GM12892 (cell line): ENCODE measurements around the gene STT3A.

Experiments used
- DNase-seq: peaks from one replicate; pipeline ENCODE4 v3.0.0; 2011; ENCODE audit not compliant: insufficient read length
- FAIRE-seq: peaks from 2 replicates; lab custom pipeline; 2011; peaks lifted over from hg19 to GRCh38; lab: Jason Lieb, UNC
- POLR2A ChIP-seq: IDR thresholded peaks from 2 replicates; pipeline ENCODE4 v1.6.1; 2011; ENCODE audit warnings: low read depth, low read length, control low read depth
- POLR2AphosphoS5 ChIP-seq: IDR thresholded peaks from 2 replicates; pipeline ENCODE4 v1.6.1; 2011; ENCODE audit warnings: low read depth, low read length, control low read depth
- TAF1 ChIP-seq: IDR thresholded peaks from 2 replicates; pipeline ENCODE4 v1.6.1; 2011; ENCODE audit warnings: low read depth, mild to moderate bottlenecking, control low read depth, low read length, borderline replicate concordance

STT3A gene

GRCh38 chr11:125624756-125625213, 32.1 kb downstream of the STT3A start, which contains the start of gene CHEK1:
Gene CHEK1 (plus strand): TSS chr11:125625163. CDS start chr11:125626769, 1,606 bp downstream.
- FAIRE-seq, result no peak
- no peak for TF ChIP-seq POLR2A
- no peak for TF ChIP-seq TAF1
- TF ChIP-seq POLR2AphosphoS5, result no peak
- no peak for DNase-seq

DNA sequence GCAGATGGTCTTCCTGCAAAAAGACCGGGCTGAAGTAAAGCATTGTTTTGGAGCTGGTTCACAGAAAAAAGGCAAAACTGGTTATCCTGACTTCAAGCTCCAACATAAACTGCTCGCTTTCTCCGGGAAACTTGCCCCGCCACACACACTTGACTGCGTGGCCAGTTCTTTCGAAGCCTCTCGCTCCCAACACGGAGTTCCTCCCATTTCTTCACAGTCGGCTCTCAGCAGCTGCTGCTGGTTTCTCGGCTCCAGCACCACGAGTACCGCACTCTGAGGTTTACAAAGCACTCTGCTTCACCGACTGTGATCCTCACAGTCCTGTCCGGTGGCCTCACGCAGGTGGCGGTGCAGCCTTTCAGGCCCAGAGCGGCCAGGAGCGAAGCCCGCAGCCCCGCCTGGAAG, 32.6 kb downstream of the STT3A start:
- FAIRE-seq (no peak), DNase-seq (no peak)
- TF ChIP-seq POLR2AphosphoS5, result no peak
- TF ChIP-seq TAF1, result no peak

DNA sequence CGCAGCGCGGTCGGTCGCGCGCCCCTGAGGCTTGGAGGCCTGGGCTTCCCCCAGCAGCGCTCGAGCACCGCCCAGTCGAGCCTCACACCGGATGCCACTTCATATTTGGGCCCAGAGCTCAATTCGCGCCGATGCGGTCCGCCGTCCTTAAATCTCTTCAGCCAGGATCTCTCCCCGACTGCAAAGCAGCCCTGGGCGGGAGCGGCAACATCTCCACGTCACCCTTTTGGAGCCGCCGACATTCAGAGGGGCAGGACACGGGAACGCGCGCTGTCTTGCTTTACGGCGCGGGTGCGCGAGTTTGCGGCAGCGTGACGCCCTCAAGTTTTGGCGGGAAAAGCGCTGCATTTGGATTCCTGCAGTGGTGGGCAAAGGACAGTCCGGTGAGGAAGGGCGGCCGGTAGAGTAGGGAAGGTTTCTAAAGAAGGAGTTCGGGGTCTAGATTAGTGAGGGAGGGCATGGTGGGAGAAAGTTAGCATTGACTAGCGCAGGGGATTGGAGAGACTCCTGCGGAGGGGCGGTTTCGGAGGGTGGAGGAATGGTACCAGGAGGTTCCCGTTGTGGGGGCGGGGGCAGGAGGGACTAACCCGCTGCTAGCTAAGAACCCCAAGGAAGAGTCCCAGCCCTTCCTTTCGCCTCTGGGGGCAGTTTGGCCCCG, 33.1 kb downstream of the STT3A start:
- peak; percentile 98 for FAIRE-seq
- TF ChIP-seq TAF1, result peak; percentile 98
- peak; percentile 84; the same call in 1 of the 2 replicates for TF ChIP-seq POLR2AphosphoS5
- TF ChIP-seq POLR2A, result peak; percentile 91

DNA sequence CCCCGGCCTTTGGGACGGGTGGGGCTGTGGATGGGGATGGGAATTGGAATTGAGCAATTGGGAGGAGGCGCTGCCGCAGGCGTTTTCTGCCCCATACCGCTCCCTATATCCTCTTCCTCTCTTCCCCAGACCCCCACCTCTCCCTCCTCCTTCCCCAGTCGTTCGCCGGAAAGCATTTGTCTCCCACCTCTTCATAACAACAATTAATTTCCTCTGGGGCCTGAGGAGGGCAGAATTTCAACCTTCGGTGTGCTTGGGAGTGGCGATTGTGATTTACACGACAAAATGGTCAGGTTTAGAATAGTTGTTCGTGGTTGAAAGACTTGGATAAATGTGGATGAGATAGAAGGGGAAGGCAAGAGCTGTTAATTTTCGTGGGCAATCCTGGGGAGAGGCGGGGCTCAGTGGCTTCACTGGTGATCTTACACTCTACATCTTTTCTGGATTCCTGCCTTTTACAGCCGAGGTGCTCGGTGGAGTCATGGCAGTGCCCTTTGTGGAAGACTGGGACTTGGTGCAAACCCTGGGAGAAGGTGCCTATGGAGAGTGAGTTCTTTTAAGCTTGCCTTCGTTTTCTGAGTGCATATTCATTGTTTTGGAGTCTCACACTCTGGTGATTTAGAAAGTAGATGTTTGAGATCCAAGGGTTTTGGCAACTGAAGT, 33.8 kb downstream of the STT3A start:
- DNase-seq (peak; percentile 12), FAIRE-seq (peak; percentile 50)
- TF ChIP-seq POLR2AphosphoS5 (no peak; the same call in none of the 2 replicates), POLR2A (no peak), TAF1 (no peak)

More for the DNA sequence above, 33.1 kb downstream of the STT3A start:
- peak; percentile 65 for DNase-seq

DNA sequence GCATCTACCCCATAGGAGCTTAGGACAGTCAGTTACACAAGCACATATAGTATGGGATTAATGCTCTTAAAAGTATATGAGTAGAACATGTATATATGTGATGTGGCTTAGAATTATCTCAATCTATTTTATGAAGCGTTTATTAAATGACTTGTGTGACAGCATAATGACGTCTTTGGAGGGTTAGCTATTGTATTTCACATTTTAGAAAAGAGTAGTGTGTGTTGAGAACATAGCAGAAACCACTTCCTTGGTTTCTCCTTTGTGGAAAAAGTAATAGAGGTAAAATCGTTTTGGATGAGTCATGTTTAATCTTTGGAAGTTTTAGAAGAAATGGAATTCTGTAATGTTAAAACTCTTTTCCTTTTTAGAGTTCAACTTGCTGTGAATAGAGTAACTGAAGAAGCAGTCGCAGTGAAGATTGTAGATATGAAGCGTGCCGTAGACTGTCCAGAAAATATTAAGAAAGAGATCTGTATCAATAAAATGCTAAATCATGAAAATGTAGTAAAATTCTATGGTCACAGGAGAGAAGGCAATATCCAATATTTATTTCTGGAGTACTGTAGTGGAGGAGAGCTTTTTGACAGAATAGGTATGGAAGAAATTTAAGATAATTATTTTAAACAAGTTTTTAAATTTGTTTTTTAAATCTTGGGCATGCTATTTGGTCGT, 34.7 kb downstream of the STT3A start:
- FAIRE-seq (no peak), DNase-seq (no peak)
- TF ChIP-seq TAF1 (no peak), POLR2A (no peak)

DNA sequence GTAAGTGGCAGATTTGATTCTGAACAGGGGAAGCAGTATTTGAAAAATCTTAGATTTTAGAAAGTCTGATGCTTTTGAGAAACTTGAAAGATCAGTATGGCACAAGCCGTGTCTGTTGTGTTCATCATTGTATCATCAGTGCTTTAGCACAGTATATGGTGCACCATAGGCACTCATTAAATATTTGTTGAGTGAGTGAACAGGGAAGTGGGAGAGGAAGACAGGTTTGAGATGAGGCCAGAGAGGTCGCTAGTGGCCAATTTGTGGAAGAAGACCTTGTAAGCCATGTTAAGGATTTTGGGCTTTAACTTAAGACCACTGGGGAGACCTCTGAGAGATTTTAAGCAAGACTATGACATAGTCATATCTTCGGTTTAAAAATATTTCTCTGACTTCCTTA, 45.2 kb downstream of the STT3A start:
- TF ChIP-seq POLR2AphosphoS5 (no peak), TAF1 (no peak), POLR2A (no peak)
- DNase-seq (no peak), FAIRE-seq (no peak)

DNA sequence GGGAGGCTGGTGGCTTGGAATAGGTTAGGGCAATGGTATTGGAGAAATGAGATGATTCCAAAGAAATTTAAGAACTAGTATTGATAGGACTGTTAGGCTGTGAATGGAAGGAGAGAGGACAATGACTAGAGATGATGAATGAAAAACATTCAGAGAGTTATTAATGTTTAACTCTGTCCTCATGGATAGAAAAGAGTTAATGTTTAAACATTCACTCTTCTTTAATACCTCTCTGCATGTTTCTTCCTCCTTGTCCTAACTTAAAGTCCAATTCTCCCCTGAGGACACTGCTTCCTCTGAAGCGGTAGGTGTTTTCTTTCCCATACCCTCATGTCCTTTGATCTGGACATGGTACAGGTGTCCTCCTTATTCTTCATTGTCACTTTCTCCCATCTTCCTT, 45.7 kb downstream of the STT3A start:
- FAIRE-seq, result peak; percentile 30
- TF ChIP-seq POLR2AphosphoS5, result no peak
- no peak for TF ChIP-seq POLR2A
- no peak for TF ChIP-seq TAF1
- no peak for DNase-seq

DNA sequence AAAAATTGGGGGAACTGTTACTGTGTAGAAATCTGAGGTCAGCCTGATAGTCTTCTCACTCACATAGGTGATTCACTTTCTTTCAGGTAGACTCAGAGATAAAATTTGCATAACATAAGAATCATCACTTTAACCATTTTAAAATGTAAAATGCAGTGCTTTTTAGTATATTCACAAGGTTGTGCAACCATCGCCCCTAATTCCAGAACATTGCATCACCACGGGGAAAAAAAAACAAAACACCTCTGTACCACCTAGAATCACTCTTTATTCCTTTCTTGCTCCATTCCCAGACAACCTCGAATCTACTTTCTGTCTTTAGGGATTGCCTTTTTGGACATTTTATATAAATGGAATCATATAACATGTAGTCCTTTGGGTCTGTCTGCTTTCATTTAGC, 53.2 kb downstream of the STT3A start:
- TF ChIP-seq POLR2AphosphoS5, result no peak
- TF ChIP-seq POLR2A, result no peak
- no peak for TF ChIP-seq TAF1
- FAIRE-seq (no peak), DNase-seq (no peak)

- DNase-seq (no peak), FAIRE-seq (peak; percentile 24)
These were observed 57.0 kb downstream of the STT3A start for GRCh38 chr11:125649465-125650166.

DNA sequence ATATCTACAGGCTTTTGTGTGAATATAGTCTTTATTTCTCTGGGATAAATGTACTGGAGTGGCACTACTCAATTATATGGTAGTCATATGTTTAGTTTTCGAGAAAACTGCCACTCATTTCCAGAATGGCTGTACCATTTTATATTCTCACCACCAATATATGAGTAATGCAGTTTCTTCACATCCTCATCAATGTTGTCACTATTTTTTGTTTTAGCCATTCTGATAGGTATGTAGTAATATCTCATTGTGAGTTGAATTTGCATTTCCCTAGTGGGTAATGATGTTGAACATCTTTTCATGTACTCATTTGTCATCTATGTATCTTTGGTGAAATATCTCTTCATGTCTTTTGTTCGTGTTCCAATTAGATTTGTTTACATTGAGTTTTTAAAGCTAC, 70.0 kb downstream of the STT3A start:
- FAIRE-seq (no peak), DNase-seq (no peak)
- TF ChIP-seq POLR2AphosphoS5 (no peak), TAF1 (no peak), POLR2A (no peak)

More at GRCh38 chr11:125649465-125650166, 57.0 kb downstream of the STT3A start:
- no peak for TF ChIP-seq POLR2A
- no peak for TF ChIP-seq POLR2AphosphoS5
- TF ChIP-seq TAF1, result no peak

DNA sequence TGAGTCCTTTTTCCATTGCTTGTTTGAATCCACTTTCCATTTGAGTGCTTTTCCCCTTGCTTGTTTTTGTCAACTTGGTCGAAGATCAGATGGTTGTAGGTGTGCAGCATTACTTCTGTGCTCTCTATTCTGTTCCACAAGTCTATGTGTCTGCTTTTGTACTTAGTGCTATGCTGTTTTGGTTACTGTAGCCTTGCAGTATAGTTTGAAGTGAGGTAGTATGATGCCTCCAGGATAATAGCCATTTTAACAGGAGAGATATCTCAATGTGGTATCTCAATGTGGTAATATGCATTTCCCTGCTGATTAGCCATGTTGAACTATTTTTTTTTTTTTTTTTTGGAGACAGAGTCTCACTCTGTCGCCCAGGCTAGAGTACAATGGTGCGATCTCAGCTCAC, 71.3 kb downstream of the STT3A start:
- FAIRE-seq (peak; percentile 9), DNase-seq (no peak)
- TF ChIP-seq POLR2A, result no peak
- TF ChIP-seq TAF1, result no peak
- no peak for TF ChIP-seq POLR2AphosphoS5

- TF ChIP-seq POLR2A (no peak), TAF1 (no peak), POLR2AphosphoS5 (no peak)
These were observed 74.5 kb downstream of the STT3A start for GRCh38 chr11:125667151-125667550.

More at GRCh38 chr11:125667151-125667550, 74.5 kb downstream of the STT3A start:
- FAIRE-seq (peak; percentile 27), DNase-seq (no peak)
